Calu3 (cell line): ENCODE measurements around the gene SNTG2. TPM values are rescaled to one million over a fixed set of nuclear protein-coding genes. Genes with fewer than 3 reads are reported as not detected.

ENCODE experiments used
- BruUV-seq: library from RNA; stranded (reverse); fragments of 400-500 nt; replicated peaks from 2 replicates; lab custom pipeline; 2021; lab: Mats Ljungman, UMichigan
- CTCF ChIA-PET: fragments of 300-600 bp; sonication (Branson Sonifier 250); formaldehyde crosslinking; loops from one replicate; lab custom pipeline; 2022; ENCODE audit warnings: antibody characterized with exemption; lab: Charles Lee
- DNase-seq: peaks from one replicate; pipeline ENCODE4 v3.0.0; 2022
- H3K27ac Mint-ChIP-seq: one replicate; pipeline ENCODE4 v1.8.0; 2022; ENCODE audit warnings: mixed read lengths; ENCODE audit not compliant: unreplicated experiment
- H3K27me3 Mint-ChIP-seq: one replicate; pipeline ENCODE4 v1.8.0; 2022; ENCODE audit warnings: mixed read lengths; ENCODE audit not compliant: unreplicated experiment
- H3K36me3 Mint-ChIP-seq: one replicate; pipeline ENCODE4 v1.8.0; 2022; ENCODE audit warnings: mild to moderate bottlenecking, moderate library complexity, mixed read lengths; ENCODE audit not compliant: insufficient read depth, unreplicated experiment
- H3K4me1 Mint-ChIP-seq: one replicate; pipeline ENCODE4 v1.8.0; 2022; ENCODE audit warnings: mild to moderate bottlenecking, low read depth, mixed read lengths; ENCODE audit not compliant: unreplicated experiment
- H3K4me3 Mint-ChIP-seq: one replicate; pipeline ENCODE4 v1.8.0; 2022; ENCODE audit warnings: mild to moderate bottlenecking, low read depth, moderate library complexity, mixed read lengths; ENCODE audit not compliant: unreplicated experiment
- H3K9me3 Mint-ChIP-seq: one replicate; pipeline ENCODE4 v1.8.0; 2022; ENCODE audit warnings: low read depth, mixed read lengths; ENCODE audit not compliant: unreplicated experiment
- intact Hi-C: fragments of 100-400 bp; cut with micrococcal nuclease; formaldehyde crosslinking; loops from one replicate; pipeline ENCODE4 v1.10.0; 2022; ENCODE audit not compliant: unreplicated experiment
- total RNA-seq: library from RNA; stranded (reverse); gene quantifications from 2 replicates; pipeline ENCODE4 v1.2.3, GENCODE V29; 2022
- TF ChIP-seq, protein P1 (sequence below): fragments of 200-600 bp; IDR thresholded peaks from one replicate; pipeline ENCODE4 v1.8.0; 2022; ENCODE audit warnings: antibody characterized with exemption; ENCODE audit not compliant: unreplicated experiment

SNTG2 gene
- total RNA-seq, 1 experiment from 2014 or later: not detected

DNA sequence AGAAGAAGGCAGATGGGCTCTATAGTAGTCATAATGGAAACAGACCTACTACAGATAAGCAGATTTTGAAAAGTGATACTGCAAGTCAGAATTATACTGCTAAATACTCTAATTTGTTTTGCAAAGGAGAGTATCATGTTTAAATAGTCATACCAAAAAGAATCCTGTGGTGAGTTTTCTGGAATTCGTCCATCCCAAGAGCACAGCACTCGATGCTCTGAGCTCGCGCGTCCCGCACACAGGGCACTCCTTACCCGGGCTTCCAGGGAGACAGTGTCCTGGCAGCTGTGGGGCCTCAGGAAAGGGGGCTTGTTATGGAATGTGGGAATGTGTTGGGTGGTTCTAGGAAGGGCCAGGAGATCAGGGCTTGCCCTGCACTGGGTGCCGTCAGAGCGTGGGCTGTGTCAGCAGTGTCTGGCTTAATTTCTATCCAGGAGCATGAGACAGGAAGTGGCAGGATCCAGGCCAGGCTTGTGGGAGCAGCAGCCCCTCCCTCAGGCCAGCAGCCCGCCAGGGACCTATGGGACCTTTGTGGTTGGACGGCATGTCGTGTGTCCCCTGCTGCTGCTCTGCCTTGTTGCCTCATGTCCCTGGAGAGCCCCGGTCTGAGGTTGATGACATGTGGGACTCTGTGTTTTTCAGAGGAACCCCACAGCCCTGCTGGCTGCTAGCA is 269.4 kb downstream of the SNTG2 start:
- DNase-seq: no peak
- Mint-ChIP-seq H3K27me3 (no peaks in the 10 kb centered on the region), H3K4me1 (no peaks in the 10 kb centered on the region), H3K4me3 (no peak overlapping the region), H3K27ac (no peak overlapping the region), H3K36me3 (peaks cover 6% of the 10 kb centered on the region), H3K9me3 (peaks cover 19% of the 10 kb centered on the region)
- no TSS peak for BruUV-seq
- CTCF ChIA-PET: no interaction called here
- TF ChIP-seq, protein P1, sequence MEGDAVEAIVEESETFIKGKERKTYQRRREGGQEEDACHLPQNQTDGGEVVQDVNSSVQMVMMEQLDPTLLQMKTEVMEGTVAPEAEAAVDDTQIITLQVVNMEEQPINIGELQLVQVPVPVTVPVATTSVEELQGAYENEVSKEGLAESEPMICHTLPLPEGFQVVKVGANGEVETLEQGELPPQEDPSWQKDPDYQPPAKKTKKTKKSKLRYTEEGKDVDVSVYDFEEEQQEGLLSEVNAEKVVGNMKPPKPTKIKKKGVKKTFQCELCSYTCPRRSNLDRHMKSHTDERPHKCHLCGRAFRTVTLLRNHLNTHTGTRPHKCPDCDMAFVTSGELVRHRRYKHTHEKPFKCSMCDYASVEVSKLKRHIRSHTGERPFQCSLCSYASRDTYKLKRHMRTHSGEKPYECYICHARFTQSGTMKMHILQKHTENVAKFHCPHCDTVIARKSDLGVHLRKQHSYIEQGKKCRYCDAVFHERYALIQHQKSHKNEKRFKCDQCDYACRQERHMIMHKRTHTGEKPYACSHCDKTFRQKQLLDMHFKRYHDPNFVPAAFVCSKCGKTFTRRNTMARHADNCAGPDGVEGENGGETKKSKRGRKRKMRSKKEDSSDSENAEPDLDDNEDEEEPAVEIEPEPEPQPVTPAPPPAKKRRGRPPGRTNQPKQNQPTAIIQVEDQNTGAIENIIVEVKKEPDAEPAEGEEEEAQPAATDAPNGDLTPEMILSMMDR: no peak
- intact Hi-C loops: no loop called here

DNA sequence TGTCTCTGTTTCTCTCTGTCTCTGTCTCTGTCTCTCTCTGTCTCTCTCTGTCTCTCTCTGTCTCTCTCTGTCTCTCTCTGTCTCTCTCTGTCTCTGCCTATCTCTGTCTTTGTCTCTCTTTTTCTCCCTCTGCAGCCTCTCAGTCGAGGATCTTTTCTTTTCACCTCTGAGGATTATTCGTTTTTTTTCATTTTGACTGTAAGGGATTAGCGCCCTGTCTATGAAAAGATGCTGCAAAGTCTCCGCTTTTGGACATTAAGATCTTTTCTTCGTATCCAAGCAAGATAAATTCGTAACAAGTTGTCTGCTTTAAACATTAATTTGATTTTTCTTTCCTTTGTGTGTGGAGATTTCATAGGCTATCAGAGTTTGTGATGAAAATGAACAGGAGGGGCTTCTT is 271.4 kb downstream of the SNTG2 start:
- intact Hi-C loops: no loop called here
- H3K36me3 Mint-ChIP-seq: peaks cover 6% of the 10 kb centered on the region
- H3K27ac Mint-ChIP-seq: peak overlapping the region; percentile 13
- CTCF ChIA-PET: no interaction called here
- no peaks in the 10 kb centered on the region for H3K27me3 Mint-ChIP-seq
- no TSS peak for BruUV-seq
- TF ChIP-seq, protein P1: no peak
- no peak overlapping the region for H3K4me3 Mint-ChIP-seq
- DNase-seq: no peak
- H3K9me3 Mint-ChIP-seq: peaks cover 17% of the 10 kb centered on the region
- H3K4me1 Mint-ChIP-seq: no peaks in the 10 kb centered on the region

DNA sequence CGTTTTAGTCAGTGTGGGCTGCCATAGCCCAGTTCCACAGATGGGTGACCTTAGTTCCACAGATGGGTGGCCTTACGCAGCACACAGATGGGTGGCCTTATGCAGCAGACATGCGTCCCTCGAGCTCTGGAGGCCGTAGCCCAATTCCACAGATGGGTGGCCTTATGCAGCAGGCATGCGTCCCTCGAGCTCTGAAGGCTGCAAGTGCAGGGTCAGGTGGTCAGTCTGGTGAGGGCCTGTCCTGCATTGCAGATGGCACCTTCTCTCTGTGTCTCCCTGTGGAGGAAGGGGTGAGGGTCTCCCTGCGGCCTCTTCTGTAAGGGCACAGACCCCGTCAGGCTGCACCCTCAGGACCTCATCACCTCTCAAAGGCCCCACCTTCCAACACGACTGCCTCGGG is 273.1 kb downstream of the SNTG2 start:
- peaks cover 14% of the 10 kb centered on the region for H3K9me3 Mint-ChIP-seq
- TF ChIP-seq, protein P1: no peak
- CTCF ChIA-PET: no interaction called here
- intact Hi-C loops: no loop called here
- no peak overlapping the region for H3K27ac Mint-ChIP-seq
- no TSS peak for BruUV-seq
- H3K4me1 Mint-ChIP-seq: no peaks in the 10 kb centered on the region
- H3K4me3 Mint-ChIP-seq: no peak overlapping the region
- no peaks in the 10 kb centered on the region for H3K27me3 Mint-ChIP-seq
- H3K36me3 Mint-ChIP-seq: peaks cover 6% of the 10 kb centered on the region
- DNase-seq: no peak

DNA sequence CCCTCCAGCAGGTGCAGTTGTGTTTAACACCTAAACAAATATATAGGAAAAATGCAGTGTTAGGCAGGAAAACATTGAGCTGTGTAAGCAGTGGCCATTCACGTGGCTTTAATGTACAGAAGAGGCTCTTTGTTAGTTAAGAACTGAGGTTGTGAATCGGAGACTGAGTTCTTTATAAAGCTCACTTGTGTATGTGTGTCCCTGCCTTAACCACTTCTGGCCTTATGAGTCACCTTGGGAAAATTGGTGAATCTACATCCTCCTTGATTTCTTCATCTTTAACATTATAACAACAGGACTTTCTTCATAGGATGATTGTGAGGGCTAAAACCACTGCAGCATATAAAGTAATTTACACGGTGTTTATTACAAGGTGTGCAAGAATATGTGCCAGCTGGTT is 274.3 kb downstream of the SNTG2 start:
- CTCF ChIA-PET: no interaction called here

More for the DNA sequence above, 274.3 kb downstream of the SNTG2 start:
- no peak for DNase-seq
- intact Hi-C loops: no loop called here
- no TSS peak for BruUV-seq
- Mint-ChIP-seq H3K27ac (no peak overlapping the region), H3K36me3 (peaks cover 6% of the 10 kb centered on the region), H3K4me1 (no peaks in the 10 kb centered on the region), H3K9me3 (peaks cover 14% of the 10 kb centered on the region), H3K27me3 (no peaks in the 10 kb centered on the region), H3K4me3 (no peak overlapping the region)
- TF ChIP-seq, protein P1: no peak
